Breast epithelium (tissue), 4 donors: ENCODE results near the gene BOD1L1. TPM values are rescaled to one million over a fixed set of nuclear protein-coding genes. Genes with fewer than 3 reads are reported as not detected.

ENCODE experiments used
- DNase-seq, 2 donors: peaks; one replicate each; pipeline ENCODE4 v3.0.0-alpha.2; 2019; ENCODE audit warnings: low spot score in 2 of 2
- H3K27ac ChIP-seq, 2 donors: fragments of 200-600 bp; sonication (generic) in 1 of 2; one replicate each; pipeline ENCODE4 v1.5.1; 2016 to 2019; ENCODE audit warnings: mild to moderate bottlenecking in 1 of 2
- H3K27me3 ChIP-seq, 2 donors: fragments of 200-600 bp; sonication (generic) in 1 of 2; one replicate each; pipeline versions ENCODE4 v1.5.1 to v1.6.0; 2017 to 2019; ENCODE audit warnings: control low read depth in 1 of 2, mild to moderate bottlenecking in 1 of 2
- H3K36me3 ChIP-seq: fragments of 200-600 bp; one replicate; pipeline ENCODE4 v1.5.1; 2019
- H3K4me1 ChIP-seq, 2 donors: fragments of 200-600 bp; sonication (generic); one replicate each; pipeline ENCODE4 v1.5.1; 2016 to 2019; ENCODE audit warnings: control low read depth in 1 of 2
- H3K4me3 ChIP-seq, 3 donors: fragments of 200-600 bp; sonication (generic); 1 replicate in 2 of 3; 2 replicates in 1 of 3; pipeline ENCODE4 v1.5.1; 2016 to 2019; ENCODE audit warnings: mild to moderate bottlenecking in 3 of 3, moderate library complexity in 2 of 3
- H3K9me3 ChIP-seq, 2 donors: fragments of 200-600 bp; sonication (generic) in 1 of 2; one replicate each; pipeline ENCODE4 v1.5.1; 2016 to 2019; ENCODE audit warnings: control low read depth in 1 of 2
- CTCF ChIP-seq, 3 donors: fragments of 450-650 bp; IDR thresholded peaks; one replicate each; pipeline ENCODE4 v1.5.1; 2016 to 2017; ENCODE audit warnings: antibody characterized with exemption in 3 of 3, mild to moderate bottlenecking in 3 of 3, moderate library complexity in 3 of 3
- POLR2A ChIP-seq: fragments of 450-650 bp; IDR thresholded peaks from one replicate; pipeline ENCODE4 v1.6.1; 2016; ENCODE audit warnings: antibody characterized with exemption, mild to moderate bottlenecking, moderate library complexity
- POLR2AphosphoS5 ChIP-seq, 3 donors: sonication (generic); formaldehyde crosslinking; IDR thresholded peaks; one replicate each; pipeline ENCODE4 v1.6.1; 2017; ENCODE audit warnings: antibody characterized with exemption in 3 of 3
- intact Hi-C: fragments of 100-400 bp; cut with DNase I; formaldehyde crosslinking; loops from one replicate; pipeline ENCODE4 v1.15.1; 2023; ENCODE audit warnings: low total_unique reads
- total RNA-seq, 3 donors: library from RNA; depleted of rRNA; stranded (reverse); fragments of >200 nt; gene quantifications; one replicate each; pipeline ENCODE4 v1.1.0, GENCODE V29; 2016

Gene BOD1L1
- total RNA-seq, 3 donors from 2014 or later: 49.0 to 68.3 (median 56.0) TPM

- peaks cover 15 to 97% of the 10 kb centered on the region in 2 donors for H3K27me3 ChIP-seq
- H3K9me3 ChIP-seq: peaks cover 0 to 23% of the 10 kb centered on the region in 2 donors
- no peaks in the 10 kb centered on the region for H3K36me3 ChIP-seq
- no peak for DNase-seq
- TF ChIP-seq POLR2A: no peak
- no peak for TF ChIP-seq POLR2AphosphoS5 (IDR thresholded peaks at IDR 0.05)
- no peak for TF ChIP-seq CTCF (IDR thresholded peaks at IDR 0.05)
- intact Hi-C loops: loop anchor here (10.0 kb wide), 1 partner anchor 686 kb away; no protein-coding TSS in a partner anchor
- H3K4me1 ChIP-seq: peaks cover 0 to 7% of the 10 kb centered on the region in 2 donors
- H3K27ac ChIP-seq: no peak overlapping the region
- no peak overlapping the region for H3K4me3 ChIP-seq
Observed at GRCh38 chr4:13541176-13541604, 86.3 kb downstream of the BOD1L1 start.

GRCh38 chr4:13540446-13541175 lies 86.9 kb downstream of the BOD1L1 start:
- Histone ChIP-seq H3K27me3 (peaks cover 15 to 97% of the 10 kb centered on the region in 2 donors), H3K36me3 (no peaks in the 10 kb centered on the region), H3K27ac (no peak overlapping the region), H3K4me1 (peaks cover 0 to 7% of the 10 kb centered on the region in 2 donors), H3K9me3 (peaks cover 0 to 23% of the 10 kb centered on the region in 2 donors), H3K4me3 (no peak overlapping the region)
- no peak for TF ChIP-seq POLR2A
- TF ChIP-seq POLR2AphosphoS5 (IDR thresholded peaks at IDR 0.05): no peak
- TF ChIP-seq CTCF (IDR thresholded peaks at IDR 0.05): no peak
- intact Hi-C loops: loop anchor here (10.0 kb wide), 1 partner anchor 686 kb away; no protein-coding TSS in a partner anchor
- no peak for DNase-seq

- Histone ChIP-seq H3K4me1 (peaks cover 0 to 4% of the 10 kb centered on the region in 2 donors), H3K4me3 (peak overlapping the region in 1 of 3 donors; percentile 19), H3K27ac (no peak overlapping the region), H3K36me3 (no peaks in the 10 kb centered on the region), H3K27me3 (peaks cover 15 to 99% of the 10 kb centered on the region in 2 donors), H3K9me3 (peaks cover 0 to 23% of the 10 kb centered on the region in 2 donors)
- TF ChIP-seq POLR2AphosphoS5 (IDR thresholded peaks at IDR 0.05) (no peak), CTCF (IDR thresholded peaks at IDR 0.05) (no peak), POLR2A (no peak)
- no peak for DNase-seq
- intact Hi-C loops: loop anchor here (10.0 kb wide), 1 partner anchor 685 kb away; no protein-coding TSS in a partner anchor
Observed at GRCh38 chr4:13539619-13540445, 87.7 kb downstream of the BOD1L1 start.

GRCh38 chr4:13539047-13539618 lies 88.4 kb downstream of the BOD1L1 start:
- Histone ChIP-seq H3K4me3 (peak overlapping the region in 1 of 3 donors; percentile 23), H3K27ac (no peak overlapping the region), H3K27me3 (peaks cover 8 to 99% of the 10 kb centered on the region in 2 donors), H3K4me1 (peaks cover 0 to 4% of the 10 kb centered on the region in 2 donors), H3K9me3 (peaks cover 0 to 23% of the 10 kb centered on the region in 2 donors), H3K36me3 (no peaks in the 10 kb centered on the region)
- TF ChIP-seq POLR2AphosphoS5 (IDR thresholded peaks at IDR 0.05) (no peak), CTCF (IDR thresholded peaks at IDR 0.05) (no peak), POLR2A (no peak)
- no peak for DNase-seq
- intact Hi-C loops: no loop called here
